ENCODE data around the gene ALS2.
"Not testable (repeated sequence)": the region's sequence is repeated elsewhere in the genome, so short reads cannot be mapped to it uniquely, and the experiment has no call there.

ALS2 gene

GRCh38 chr2:201674794-201675193 lies 105.9 kb downstream of the ALS2 start:
- no peak for DNase-seq (ENCODE audit: low spot score)

- DNase-seq (ENCODE audit: low spot score), result no peak
Observed at GRCh38 chr2:201674298-201674697, 106.4 kb downstream of the ALS2 start.

DNA sequence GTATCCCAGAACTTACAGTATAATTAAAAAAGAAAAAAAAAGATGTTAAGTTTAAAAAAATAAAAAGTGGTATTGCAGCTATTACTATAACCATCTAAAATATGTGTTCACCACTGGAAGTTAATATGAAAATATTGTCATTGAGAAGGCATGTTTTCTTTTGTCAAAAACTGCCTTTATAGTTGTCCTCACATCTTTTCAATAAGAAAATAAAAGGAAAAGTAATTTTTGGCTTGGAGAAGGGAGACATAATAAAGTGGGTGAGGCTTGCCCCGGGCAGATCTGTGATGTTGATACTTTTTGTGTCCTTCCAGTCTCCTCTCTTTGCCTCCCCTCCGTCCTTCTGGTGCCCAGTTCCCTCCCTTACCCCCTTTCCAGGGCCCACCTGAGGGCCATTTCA lies 107.2 kb downstream of the ALS2 start:
- no peak for DNase-seq (ENCODE audit: low spot score)

GRCh38 chr2:201671205-201671604 lies 109.5 kb downstream of the ALS2 start:
- DNase-seq (ENCODE audit: low spot score), result not testable (repeated sequence)

DNA sequence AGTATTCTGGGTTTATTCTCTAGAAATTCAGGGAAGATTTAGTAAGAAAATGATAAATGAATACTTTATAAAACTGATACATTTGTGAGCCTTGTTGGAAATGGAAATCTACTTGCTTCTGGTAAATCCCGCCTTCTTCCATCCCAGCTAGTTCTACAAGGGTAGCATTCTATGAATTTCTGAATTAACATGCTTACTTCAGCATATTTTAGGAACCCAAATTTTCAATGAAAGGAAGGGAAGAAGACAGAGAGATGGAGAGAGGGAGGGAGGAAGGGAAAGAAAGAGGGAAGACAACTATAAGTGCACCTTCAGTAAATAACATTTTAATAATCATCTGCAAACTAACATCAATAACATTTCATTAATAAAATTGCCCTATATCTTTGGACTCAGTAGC lies 110.9 kb downstream of the ALS2 start:
- DNase-seq (ENCODE audit: low spot score), result no peak

GRCh38 chr2:201668402-201668910 lies 112.3 kb downstream of the ALS2 start:
- DNase-seq (ENCODE audit: low spot score), result no peak

GRCh38 chr2:201664334-201664733 lies 116.4 kb downstream of the ALS2 start:
- DNase-seq (ENCODE audit: low spot score), result no peak

DNA sequence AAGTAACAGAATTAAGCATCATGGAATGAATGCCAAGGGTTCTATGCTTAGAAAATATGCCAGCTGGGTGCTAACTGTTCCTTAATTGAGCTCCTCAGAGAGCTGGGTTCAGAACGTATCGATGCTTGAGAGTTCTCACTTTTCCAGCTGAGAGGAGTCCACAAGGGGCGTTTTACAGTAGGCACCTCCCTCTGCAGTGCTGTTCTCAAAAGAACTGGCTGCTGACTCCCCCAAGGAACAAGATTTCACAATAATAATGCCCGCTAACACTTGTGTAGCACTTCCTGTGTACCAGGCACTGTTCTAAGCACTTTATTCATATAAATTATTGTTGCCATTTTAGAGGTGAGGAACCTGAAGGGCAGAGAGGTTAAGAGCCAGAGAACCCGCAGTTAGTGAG lies 119.4 kb downstream of the ALS2 start:
- no peak for DNase-seq (ENCODE audit: low spot score)

GRCh38 chr2:201660293-201660895 lies 120.3 kb downstream of the ALS2 start:
- DNase-seq (ENCODE audit: low spot score), result no peak

GRCh38 chr2:201656740-201657139 lies 124.0 kb downstream of the ALS2 start:
- no peak for DNase-seq (ENCODE audit: low spot score)

DNA sequence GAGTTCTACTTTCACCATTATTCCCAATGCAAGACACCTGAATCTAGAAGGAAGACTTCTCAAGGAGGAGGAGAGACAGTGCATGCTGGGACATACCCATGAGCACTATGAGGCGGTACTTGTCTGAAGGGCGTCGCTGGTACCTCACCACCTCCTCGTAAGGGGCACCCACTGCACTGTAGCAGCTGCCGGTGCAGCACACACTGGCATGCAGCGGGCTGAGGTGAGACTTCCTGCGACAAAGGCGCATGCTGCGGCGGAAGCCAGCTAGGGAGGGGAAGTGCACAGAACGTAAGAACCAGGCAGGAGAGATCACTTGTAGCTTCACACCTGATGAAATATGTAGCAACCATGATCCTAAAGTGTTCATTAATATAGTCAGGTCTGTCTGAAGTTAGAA lies 124.6 kb downstream of the ALS2 start:
- no peak for DNase-seq (ENCODE audit: low spot score)

- DNase-seq (ENCODE audit: low spot score), result no peak
Observed at GRCh38 chr2:201654616-201655384, 125.9 kb downstream of the ALS2 start.

DNA sequence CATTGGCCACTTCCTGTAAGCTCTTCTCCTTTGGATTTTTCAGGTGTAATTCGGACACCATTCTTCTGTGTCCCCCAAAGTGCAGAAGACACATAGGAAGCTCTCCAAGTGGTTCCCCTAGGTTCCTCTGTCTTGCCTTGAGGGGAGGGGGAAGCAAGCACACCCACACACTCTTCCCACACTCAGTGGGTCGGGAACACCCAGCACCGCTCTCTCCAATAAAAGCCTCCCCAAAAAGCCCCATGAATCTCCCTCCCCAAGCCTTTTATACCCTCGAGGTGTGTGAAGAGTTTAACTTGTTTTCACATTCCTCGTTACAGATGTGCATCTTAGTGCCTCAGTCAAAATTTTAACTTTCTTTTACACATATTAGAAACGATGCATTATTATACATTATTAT lies 127.5 kb downstream of the ALS2 start:
- no peak for DNase-seq (ENCODE audit: low spot score)

Data from hematopoietic multipotent progenitor cell treated with erythropoietin and hydrocortisone succinate and interleukin-3 and kit ligand, for 15 days (in vitro differentiated cells).